CD4-positive, alpha-beta T cell treated with Interleukin-1 beta for 1 hour (primary cell): Measurements from ENCODE around the gene SHISA5.
"Not testable (repeated sequence)": the region's sequence is repeated elsewhere in the genome, so short reads cannot be mapped to it uniquely, and the experiment has no call there.

Experiments
- DNase-seq, 2 donors: peaks; one replicate each; pipeline ENCODE4 v3.0.0-alpha.2; 2020 to 2022

SHISA5 gene

GRCh38 chr3:48504051-48504946 is at the start of gene SHISA5:
SHISA5 (minus strand) TSS chr3:48504174; CDS start chr3:48504094, 80 bp downstream.
- DNase-seq: peak; percentile 52 to 63

DNA sequence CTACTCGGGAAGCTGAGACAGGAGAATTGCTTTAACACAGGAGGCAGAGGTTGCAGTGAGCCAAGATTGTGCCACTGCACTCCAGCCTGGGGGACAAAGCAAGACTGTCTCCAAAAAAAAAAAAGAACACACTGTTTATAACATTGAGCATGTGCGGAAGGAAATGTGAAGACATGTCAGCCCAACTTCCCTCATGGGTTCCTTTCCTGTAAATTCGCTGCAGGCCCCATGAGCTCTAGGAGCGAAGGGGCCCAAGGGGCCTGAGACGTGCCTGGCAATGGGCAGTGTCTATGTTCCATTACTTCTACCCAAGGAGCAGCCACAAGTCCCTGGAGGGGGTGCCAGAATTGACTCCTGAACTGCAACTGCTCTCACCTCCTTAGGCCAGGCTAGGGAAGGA is 49.4 kb upstream of the SHISA5 start:
- no peak for DNase-seq

DNA sequence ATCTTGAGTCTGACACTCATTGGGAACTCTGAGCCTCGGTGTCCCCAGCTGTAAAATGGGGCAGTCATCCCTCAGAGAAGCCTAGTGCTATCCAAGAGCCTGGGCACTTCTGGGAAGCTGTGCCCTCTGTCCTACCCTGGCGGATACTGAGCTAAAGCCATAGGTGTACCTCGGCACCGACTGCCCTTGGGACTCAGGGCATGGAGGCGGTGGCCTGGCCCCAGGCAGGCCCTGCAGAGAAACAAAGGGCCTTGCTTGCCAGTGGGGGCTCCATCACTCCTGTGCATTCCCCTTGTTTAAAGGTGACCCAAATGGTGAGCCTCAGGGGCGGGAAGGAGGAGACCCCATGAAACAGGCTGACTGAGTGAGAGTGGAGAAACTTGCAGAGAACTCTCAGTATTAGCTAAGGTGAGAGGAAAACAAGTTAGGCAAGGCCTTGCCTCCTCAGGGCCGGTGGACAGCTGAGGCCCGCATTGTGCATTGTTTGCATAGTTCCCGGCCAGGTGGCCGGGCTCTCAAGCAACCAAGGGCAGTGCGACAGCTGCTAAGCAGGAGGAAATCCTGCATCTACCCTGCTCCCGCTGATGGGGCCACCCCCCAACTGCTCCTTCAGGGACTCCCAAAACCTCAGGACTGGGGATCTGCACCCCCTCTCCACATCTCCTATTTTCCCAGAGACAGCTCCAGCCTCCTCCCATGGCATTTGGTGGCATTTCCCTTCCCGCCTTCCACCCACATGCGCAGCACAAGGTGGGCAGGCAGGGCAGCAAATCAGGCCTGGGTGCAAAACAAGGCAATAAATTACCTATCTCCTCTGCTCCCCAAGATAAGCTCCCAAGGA is 48.4 kb upstream of the SHISA5 start:
- no peak for DNase-seq

DNA sequence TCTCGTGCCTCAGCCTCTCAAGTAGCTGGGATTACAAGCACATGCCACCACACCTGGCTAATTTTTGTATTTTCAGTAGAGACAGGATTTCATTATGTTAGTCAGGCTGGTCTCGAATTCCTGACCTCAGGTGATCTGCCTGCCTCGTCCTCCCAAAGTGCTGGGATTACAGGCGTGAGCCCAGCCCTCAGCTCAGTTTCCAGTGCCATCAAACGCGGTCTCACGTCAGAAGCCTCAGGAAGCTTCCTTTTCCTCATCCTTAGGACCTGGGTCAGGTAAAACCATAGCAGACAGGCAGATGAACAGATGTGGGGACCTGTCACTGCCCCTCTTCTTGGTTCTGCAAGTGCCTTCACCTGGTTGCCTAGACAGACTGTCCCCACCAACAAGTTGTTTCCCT is 47.7 kb upstream of the SHISA5 start:
- not testable (repeated sequence) for DNase-seq

DNA sequence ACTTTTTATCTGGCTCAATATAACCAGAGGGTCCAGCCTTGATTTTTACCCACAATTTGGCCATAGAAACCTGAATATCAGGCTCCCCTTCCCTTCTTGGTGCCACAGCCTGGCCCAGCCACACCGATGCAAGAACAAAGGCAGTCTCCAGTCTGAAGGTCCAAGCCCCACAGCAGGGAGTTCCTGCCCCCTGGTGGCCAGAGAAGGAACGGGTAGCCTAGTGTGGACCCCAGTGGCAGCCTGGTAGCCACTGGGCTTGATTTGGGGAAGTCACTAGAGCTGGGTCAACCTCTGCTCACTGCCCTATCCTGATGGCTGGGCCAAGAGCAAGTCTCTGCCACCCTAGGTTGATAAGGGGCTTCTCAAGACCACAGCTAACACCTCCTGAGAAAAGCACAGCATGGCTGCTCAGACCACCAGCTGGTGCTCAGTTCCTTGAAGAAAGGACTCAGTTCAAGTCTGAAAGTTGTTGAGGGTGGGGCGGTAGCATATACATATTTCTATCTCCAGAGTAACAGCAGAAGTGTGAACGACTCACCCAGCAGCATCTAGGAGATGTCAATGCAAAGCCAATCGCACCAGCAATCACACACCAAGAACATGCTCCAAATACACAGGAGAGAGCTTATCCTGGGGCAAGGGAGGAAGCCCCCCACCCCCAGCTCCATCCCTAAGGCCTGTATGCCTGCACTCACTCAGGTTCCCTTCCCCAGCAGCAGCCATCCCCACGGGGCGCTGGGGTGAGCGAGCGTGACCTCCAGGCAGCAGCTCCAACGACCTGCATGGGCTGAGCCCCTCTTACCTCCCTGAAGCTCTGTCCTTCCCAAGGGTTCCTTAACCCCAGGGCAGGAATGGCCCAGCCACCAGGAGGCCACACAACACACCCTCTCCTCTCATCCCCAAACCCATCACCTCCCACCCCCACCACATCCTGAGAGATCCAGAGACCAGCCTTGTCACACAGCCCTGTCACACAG is 45.0 kb upstream of the SHISA5 start:
- DNase-seq: peak; percentile 83 to 86

- DNase-seq: no peak
Measured at GRCh38 chr3:48548126-48548525, 44.2 kb upstream of the SHISA5 start.

DNA sequence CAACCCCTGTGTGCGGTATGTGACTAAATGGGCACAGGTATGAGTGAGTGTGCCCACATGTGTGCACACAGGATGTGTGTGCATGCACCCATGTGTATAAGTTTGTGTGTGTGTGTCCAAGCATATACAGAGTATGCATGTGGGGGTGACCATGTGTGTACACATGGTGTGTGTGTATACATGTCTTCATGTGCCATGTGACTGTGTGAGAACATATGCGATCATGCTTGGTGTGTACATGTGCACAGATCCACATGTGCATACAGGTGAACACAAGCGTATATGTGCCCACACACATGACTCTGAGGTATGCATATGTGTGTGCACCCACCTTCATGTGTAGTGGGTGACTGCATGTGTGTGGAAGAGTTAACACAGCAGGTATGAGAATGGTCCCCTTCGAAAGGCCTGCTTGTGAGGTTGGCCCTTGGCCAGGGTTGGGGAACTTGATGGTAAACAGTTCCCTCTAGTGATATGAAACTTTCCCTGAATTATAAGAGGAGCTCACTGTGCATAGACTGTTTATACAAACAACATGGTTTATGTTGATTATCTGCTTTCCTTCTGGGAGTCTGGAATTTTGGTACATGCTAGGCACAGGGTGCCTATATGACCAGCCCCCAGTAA is 42.3 kb upstream of the SHISA5 start:
- peak in 1 of 2 donors; percentile 19 for DNase-seq

GRCh38 chr3:48544141-48544540 is 40.2 kb upstream of the SHISA5 start:
- DNase-seq: no peak

DNA sequence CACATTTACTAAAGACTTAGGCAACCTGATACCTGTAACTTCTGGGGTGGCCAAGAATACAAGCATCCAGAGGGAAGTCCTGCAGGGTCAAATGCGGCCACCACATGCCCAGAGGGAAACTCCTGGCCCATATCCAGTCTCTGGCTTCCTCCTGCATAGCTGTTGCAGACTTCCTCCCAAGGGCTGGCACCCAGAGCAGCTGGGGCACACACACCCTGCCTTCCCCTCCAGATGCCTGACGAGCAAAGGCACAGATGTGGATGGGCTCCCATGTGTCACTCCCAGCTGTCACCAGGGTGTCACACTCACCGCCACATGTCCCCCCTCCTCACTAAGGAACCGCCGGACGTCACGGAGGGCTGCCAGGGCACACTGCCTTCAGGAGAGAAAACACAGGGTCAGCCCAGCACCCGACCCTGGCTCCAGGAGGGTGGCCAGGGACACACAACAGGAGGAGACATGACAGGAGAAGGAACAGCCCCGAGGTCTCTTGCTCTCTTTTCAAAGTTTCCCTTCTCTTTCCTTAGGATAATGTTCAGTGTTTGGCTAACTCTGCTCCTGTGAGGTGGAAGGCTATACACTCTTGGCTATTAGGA is 39.4 kb upstream of the SHISA5 start:
- DNase-seq: peak in 1 of 2 donors; percentile 48

GRCh38 chr3:48538451-48538850 is 34.5 kb upstream of the SHISA5 start:
- no peak for DNase-seq

GRCh38 chr3:48536785-48537184 is 32.8 kb upstream of the SHISA5 start:
- no peak for DNase-seq

DNA sequence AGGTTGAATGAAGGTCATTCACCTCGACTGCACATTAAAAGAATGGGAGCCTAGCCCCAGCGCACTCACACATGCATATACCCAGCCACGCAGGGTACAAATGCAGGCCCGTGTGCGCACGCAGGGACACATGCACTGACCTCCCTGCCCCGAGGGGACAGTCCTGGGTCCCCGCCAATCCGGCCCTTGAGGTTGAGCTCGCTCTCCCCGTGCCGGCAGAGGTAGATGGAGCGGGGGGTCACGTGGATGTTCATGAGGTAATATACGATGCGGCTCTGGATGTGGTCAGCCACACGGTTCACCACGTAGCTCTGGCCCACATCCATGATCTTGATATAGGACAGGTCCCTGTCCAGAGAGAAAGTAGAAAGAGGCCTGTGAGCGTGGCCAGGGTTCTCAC is 32.1 kb upstream of the SHISA5 start:
- DNase-seq: no peak

GRCh38 chr3:48535578-48535977 is 31.6 kb upstream of the SHISA5 start:
- DNase-seq: no peak

- no peak for DNase-seq
Measured at GRCh38 chr3:48532977-48533337, 29.0 kb upstream of the SHISA5 start.

GRCh38 chr3:48532271-48532976 is 28.4 kb upstream of the SHISA5 start:
- DNase-seq: no peak

DNA sequence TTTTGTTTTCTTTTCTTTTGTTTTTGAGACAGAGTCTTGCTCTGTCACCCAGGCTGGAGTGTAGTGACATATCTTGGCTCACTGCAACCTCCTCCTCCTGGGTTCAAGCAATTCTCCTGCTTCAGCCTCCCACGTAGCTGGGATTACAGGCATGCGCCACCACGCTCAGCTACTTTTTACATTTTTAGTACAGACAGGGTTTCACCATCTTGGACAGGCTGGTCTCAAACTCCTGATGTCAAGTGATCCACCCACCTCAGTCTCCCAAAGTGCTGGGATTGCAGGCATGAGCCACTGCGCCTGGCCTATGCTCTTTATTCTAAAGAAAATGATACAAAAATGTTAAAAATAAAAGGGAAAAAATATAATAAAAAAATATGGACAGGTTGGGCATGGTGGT is 26.7 kb upstream of the SHISA5 start:
- DNase-seq: not testable (repeated sequence)

- no peak for DNase-seq
Measured at GRCh38 chr3:48528754-48529153, 24.8 kb upstream of the SHISA5 start.

DNA sequence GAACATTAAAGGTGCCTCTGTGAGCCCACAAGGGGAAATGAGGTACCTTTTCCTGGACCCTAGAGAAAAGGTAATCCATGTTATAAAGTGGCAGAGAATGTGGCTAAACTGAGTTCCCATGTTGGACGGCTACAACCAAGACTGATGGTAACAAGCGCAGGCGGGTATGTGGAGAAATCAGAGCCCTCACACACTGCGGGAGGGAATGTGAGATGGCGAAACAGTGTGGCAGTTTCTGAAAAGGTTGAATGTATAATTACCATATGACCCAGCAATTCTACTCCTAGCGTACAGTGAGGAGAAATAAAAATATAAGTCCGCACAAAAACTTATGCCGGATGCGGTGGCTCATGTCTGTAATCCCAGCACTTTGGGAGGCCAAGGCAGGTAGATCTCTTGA is 24.1 kb upstream of the SHISA5 start:
- DNase-seq: peak in 1 of 2 donors; percentile 13

DNA sequence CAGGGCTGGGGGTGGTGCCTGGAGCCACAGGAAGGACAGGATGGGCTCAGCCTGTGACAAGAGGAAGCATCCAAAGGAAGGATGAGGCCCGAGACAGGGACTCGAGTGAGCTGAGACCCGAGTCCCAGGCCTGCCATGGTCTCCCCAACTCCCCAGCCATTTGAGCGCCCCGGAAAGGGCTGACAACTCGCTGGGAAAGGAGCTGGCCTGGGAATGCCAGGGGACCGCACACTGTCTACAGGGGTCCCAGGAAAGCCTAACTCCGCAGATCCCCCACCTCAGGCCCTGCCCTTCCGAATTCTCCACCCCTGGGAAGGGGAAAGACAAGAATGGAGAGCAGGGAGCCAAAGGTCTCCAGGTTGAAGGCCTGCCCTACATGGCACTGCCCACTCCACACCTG is 21.0 kb upstream of the SHISA5 start:
- no peak for DNase-seq

DNA sequence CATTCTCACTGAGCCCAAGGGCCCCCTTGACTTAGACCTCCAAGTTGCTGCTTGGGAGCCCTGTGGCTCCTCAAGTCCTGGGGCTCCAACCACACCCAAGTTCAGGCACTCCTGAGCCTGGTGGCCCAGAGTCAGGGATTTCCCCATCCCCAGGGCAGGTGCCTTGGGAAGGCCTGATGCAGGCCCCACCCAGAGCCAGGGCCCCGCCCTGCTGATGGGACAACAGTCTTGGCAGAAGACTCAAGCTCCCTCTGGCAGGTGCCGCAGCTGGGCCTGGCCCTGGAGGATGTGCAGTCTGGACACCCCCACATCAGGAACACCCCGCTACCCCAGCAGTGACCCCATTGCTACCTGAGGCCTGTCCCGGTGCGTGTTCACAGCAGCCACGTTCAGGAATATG is 17.7 kb upstream of the SHISA5 start:
- DNase-seq: no peak

DNA sequence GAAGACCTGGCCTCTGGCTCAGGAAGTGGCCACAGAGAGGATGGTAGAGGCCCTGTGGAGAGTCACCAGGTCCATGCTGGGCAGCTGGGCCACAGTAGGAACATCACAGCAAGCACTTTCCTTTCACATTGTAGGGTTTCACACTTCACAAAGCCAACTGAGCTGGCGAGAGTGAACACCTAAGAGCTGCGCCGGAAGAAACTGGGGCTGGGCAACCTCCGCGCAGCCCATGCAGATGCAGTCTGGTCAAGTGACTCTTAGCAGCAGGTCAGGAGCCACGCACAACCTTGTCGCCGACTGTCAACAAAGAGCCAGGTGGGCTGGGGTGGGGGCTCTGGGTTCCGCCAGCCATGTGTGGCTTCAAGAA is 15.3 kb upstream of the SHISA5 start:
- no peak for DNase-seq
